ENCODE results near the gene SLC25A36.

DNA sequence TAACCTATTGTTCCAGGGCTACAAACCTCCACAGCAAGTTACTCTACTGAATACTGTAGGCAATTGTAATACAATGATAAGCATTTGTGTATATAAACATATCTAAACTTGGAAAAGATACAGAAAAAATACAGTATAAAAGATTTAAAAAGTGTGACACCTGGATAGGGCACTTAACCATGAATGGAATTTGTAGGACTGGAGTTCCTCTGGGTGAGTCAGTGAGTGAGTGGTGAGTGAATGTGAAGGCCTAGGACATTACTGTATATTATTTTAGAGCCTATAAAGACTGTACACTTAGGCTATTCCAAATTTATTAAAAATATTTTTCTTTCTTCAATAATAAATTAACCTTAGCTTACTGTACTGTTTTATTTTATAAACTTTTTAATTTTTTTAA lies 38.4 kb upstream of the SLC25A36 start:
- TF ChIP-seq, protein P1, sequence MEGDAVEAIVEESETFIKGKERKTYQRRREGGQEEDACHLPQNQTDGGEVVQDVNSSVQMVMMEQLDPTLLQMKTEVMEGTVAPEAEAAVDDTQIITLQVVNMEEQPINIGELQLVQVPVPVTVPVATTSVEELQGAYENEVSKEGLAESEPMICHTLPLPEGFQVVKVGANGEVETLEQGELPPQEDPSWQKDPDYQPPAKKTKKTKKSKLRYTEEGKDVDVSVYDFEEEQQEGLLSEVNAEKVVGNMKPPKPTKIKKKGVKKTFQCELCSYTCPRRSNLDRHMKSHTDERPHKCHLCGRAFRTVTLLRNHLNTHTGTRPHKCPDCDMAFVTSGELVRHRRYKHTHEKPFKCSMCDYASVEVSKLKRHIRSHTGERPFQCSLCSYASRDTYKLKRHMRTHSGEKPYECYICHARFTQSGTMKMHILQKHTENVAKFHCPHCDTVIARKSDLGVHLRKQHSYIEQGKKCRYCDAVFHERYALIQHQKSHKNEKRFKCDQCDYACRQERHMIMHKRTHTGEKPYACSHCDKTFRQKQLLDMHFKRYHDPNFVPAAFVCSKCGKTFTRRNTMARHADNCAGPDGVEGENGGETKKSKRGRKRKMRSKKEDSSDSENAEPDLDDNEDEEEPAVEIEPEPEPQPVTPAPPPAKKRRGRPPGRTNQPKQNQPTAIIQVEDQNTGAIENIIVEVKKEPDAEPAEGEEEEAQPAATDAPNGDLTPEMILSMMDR (IDR thresholded peaks at IDR 0.05): no peak
- no peak for TF ChIP-seq POLR2A (IDR thresholded peaks at IDR 0.05)
